Stimulated activated naive CD4-positive, alpha-beta T cell treated with Interleukin-2 at 50 U/mL for 16 hours (primary cell): ENCODE results near the gene GALNT16.

Experiments used
- DNase-seq: peaks from one replicate; lab custom pipeline; 2025; lab: John Stamatoyannopoulos, UW

GALNT16 gene

DNA sequence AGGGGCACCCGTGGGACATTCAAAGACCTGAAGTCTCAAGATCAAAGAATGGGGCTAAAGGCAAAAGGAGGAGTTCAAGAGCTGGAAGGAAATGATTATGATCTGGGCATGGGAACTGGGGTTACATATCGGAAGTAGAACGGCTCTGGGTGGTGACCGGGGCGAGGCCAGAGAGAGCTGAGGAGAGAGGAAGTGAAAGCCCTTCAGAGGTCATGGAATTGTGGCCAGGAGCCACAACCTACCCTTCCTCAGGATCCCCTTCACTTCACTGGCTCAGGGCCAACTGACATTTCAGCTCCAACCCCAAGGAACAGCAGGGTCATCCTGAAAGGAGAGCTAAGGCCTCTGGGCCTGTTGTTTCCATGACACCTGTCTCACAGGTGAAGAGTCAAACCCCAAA lies 57.8 kb downstream of the GALNT16 start:
- no peak for DNase-seq

DNA sequence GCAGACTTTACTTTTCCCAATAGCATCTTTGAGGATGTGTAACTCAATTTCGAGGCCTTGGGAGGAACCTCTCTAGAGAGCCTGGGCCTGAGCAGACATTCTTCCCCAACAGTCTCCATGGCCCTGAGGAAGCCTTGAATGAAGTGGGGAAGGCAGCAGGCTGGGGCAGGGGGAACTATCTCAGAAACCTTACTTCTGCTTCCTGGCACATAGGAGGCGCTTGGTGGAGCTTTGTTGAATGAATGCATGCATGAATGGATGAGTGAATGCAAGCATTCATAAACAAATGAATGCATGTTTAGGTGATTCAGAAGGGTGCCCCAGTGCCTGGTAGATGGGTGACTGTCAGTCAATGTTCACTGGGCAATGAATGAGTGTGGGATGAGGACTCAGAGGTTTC lies 58.3 kb downstream of the GALNT16 start:
- DNase-seq, result no peak

DNA sequence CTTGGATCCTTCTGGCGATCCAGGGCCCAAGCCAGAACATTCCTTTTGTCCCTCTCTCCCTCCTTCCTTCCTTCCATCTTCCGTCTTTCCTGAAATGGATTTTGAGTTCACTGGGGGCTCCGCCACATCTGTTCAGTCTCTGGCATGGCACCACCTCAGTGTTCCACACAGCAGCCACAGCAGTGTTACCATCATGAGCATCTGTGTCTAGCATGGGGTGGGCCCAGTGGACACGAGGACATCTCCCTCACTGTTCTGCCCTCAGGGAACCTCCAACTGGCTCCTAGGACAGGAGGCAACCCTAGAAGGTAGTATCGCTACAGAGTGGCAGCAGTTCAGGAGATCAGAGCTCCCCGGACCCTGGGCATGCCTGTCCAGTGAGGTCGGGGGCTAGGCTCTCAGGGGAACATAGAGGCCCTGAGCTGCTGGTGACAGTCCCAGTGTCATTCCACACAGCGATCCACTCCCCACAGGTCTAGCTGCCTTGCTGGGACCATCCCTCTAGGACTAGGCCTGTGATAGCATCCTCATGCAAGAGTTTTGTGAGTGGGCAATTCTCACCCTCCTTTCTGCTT lies 59.0 kb downstream of the GALNT16 start:
- DNase-seq, result no peak

DNA sequence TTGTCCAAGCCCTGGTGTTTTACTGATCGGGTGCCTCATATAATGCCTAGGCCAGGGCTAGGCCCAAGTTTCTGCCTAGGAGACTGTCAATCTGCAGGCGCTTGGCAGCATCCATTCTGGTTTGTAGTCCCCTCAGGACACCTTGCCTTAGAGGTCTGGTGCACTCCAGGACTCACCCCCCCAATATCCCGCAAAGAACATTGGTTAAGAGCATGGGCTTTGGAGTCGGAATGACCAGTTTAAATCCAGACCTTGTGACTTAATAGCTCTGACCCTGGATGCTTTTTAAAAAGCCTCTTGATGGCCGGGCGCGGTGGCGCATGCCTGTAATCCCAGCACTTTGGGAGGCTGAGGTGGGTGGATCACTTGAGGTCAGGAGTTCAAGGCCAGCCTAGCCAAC lies 60.0 kb downstream of the GALNT16 start:
- DNase-seq, result no peak

DNA sequence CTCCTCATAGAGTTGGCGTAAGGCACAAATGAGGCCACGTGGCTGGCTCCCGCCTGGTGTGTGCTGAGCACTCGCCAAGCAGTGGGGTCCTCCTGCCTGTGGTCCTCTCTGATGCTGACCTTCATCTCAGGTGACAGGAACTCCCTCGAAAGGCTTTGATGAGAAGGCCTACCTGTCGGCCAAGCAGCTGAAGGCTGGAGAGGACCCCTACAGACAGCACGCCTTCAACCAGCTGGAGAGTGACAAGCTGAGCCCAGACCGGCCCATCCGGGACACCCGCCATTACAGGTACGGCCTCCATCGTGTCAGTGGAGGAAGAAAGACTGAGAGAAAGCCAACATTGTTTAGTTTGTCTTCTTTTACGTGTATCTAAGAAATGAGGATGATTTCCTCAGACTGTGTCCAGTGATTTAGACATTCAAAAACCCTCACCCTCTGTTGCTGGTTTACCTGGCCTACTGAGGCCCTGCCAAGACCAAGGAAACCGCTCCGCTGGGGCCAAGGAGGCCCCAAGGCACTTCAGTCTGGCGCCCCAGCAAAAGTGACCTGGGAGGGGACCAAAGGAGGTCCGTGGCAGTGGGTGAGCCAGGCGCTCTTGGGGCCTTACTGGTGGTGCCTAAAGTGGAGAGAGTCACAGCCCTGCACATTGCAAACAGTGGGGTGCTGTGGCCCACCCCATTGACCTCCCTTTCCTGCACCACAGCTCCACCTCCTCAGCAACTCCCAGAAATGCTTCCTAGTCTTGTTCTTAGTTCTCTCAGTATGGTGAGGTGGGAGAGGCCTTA lies 60.8 kb downstream of the GALNT16 start:
- DNase-seq, result no peak

DNA sequence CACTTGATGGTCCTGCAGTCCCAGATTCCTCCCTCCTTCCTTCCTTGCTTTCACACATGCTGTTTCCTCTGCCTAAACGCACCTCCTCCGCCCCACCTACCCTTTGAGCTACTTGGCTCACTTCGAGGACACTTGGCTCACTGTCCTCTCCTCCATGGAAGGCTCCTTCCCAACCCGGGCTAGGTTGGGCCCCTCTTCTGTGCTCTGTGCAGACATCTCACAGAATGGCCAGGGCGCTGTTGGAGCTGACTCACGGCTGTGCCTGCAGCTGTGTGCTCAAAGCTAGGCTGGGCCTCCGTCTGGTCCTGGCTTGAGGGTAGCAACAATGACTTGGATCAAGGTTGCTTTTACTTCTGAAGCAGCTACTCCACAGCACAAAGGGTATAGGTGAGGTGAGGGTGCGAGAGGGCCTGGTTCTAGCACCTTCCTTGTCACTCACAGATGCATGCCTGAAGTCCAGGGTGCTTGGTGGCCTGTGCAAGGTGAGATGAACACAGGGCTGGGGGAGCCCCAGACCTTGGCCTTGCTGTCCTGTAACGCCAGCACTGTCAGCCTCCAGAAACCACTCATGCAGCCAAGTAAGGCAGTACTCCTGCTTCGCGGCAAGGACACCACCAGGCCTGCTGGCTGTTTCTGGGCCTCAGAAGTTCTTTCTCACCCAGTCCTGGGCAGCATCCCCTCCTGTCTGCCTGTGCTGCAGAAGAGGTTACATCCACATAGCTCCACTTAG lies 61.8 kb downstream of the GALNT16 start:
- no peak for DNase-seq

DNA sequence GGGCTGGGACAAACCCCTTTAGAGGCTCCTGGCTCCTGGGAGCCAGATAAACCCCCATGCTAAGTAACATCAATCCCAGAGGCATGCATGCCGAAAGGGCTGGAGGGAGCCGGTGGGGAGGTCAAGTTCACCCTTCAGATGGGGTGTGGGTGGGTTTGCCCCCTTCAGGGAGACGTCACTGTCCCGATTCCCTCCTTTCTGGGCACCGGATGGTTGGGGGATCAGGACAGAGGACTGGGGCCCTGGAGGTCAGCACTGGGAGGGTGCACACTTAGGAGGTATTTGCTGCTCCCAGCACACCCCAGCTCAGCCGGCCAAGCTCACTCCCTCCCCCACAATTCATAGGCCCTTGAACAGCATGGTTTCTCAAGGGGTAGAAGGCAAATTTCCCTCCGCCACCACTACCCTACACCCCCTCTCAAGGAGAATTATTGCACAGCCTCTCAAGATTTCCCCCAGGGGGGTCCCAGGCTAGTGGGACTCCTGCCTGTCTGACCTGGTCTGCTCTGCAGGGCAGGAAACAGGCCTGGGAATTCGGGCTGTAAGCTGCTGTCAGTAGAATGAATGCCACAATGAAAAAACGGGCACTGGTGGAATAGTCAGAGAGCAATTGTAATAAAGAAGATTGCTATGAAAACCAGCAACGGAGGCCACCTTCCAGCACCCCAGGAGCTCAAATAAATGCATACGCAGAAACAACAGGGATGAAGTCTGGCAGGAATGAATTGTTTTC lies 63.5 kb downstream of the GALNT16 start:
- no peak for DNase-seq

DNA sequence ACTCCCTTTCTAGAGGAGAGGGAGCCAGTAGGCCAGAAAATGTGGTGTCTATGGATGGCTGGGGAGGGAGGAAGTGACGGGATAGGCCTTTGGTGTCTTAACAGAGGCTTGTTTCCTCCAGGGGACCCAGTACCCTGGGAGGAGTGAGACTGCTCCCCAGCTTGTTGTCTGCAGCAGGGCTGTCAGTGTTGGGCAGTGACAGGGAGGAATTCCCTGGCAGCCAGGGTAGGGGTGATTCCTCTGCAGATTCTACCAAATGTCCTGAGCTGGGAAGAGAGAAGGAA lies 64.0 kb downstream of the GALNT16 start:
- DNase-seq, result no peak

DNA sequence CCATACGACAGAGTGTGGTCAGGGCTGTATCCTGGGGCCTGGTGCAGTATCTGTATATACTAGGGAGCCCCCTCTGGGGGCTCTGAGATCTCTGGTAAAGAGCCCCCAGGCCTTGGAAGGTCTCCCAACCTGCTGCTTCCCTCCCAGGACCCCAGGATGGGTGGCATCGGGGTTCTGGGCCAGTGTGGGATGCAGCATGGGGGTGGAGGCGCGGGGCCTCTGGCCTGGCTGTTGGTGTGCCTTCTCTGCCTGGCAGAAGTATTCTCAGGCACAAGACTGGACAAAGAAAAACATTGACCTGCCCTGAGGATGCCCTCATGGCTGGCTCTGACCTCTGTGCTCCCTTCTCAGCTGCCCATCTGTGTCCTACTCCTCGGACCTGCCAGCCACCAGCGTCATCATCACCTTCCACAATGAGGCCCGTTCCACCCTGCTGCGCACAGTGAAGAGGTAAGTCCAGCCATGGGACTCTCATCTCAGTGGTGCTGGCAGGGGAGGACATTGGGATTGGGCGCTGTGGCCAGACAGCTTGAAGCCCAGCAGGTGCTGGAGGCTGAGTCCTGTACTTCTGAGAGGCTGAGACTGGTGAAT lies 64.5 kb downstream of the GALNT16 start:
- DNase-seq, result no peak

DNA sequence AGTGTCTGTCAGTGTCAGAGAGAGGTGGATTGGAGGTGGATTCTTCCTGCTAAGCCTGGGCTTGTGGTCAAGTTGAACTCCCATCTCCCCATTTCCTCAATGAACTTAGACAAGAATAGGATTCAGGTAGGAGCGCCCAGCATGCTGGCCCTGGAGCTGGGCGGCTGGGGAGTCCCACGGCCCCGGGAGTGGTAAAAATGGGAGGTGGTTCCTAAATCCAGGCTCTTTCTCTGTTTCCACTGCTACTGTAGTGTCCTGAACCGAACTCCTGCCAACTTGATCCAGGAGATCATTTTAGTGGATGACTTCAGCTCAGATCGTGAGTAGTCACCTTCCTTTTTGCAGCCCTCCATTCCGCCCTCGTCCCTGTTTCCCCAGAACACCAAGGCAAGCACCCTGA lies 65.1 kb downstream of the GALNT16 start:
- DNase-seq, result no peak

DNA sequence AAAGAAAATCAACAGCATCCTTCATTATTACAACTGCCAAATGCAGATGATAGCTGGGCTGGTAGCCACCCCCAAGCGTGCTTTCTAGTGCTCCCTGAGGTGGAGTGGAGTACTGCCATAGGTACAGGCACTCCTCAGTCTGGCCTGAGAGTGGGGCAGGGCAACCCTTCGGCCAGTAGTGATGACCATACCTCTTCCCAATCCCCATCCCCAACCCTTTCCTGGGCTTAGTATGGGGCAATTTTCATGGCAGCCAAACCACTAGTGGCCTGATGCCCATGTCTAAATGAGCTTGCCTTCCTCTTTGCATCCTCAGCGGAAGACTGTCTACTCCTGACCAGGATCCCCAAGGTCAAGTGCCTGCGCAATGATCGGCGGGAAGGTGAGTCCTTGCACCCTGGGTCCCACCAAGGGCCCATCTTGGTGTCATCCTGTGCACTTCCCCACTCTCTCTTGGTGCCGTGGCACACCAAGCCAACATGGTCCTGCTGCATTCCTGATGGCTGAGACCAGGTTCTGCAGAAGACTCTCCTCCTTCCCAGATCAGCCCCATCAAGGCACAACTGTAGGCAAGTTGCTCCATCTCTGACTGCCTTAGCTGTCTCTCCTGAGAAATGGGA lies 65.8 kb downstream of the GALNT16 start:
- DNase-seq, result no peak

DNA sequence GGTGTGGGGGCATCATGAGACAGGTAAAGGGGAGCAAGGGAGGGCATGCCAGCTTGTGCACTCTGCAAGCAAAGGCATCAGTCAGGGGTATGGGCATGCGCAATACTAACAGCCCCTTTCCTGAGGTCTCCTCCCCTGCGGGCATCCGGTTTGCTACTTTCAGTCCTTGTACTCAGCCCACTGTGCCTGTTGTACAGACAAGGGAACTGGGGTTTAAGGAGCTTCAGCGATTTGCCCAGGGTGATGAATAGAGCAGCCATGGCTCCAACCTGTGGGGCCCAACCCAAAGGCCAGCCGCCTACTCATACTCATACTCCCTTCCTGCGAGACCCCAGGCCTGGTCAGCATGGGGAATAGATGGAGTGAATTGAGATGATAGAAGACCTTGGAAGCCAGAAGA lies 66.7 kb downstream of the GALNT16 start:
- no peak for DNase-seq

DNA sequence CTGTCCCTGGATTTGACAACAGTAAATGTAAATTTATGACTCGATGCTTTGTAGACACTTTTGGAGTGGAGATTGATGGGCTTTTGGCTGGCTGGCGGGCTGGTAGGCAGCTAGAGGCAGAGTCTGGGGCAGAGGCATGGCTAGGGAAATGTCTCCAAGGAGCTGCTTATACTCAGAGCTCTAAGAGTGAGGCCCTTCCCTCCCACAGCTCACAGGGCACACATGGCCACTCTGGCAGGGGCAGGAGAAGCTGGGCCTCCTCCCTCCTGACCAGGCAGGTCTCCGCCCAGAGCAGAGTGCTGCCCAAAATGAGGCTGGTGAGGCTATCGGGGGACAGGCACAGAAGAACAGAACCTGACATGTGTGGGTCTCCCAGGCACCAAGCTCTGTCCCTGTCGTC lies 67.5 kb downstream of the GALNT16 start:
- no peak for DNase-seq

DNA sequence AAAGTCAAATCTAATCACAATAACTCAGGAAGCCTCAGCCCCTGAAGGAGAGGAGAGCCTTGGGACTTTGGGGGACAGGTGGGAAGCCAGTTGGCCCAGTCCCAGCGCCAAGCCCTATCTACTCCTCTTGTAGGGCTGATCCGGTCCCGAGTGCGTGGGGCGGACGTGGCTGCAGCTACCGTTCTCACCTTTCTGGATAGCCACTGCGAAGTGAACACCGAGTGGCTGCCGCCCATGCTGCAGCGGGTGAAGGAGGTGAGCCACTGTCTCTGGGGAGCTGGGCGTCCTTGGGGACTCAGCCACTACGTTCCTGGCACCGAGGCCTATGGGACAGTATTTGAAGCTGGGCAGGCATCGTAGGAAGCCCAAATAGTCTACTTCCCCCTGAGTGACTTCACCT lies 68.4 kb downstream of the GALNT16 start:
- DNase-seq, result no peak

DNA sequence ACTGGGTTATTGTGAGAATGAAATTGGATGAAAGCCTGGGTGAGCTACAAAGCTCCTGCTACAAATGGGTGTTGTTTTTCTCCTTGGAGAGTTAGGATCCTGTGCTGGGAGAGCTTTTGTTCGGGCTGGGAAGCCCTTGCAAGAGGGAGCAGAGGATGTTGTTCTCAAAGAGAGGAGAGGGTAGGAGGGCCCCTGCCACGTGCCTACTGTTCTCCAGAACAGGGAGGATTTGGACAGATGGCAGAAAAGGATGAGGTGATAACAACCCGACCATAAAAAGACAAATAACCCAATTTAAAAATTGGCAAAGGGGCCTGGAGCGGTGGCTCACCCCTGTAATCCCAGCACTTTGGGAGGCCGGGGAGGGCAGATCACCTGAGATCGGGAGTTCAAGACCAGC lies 68.8 kb downstream of the GALNT16 start:
- no peak for DNase-seq

DNA sequence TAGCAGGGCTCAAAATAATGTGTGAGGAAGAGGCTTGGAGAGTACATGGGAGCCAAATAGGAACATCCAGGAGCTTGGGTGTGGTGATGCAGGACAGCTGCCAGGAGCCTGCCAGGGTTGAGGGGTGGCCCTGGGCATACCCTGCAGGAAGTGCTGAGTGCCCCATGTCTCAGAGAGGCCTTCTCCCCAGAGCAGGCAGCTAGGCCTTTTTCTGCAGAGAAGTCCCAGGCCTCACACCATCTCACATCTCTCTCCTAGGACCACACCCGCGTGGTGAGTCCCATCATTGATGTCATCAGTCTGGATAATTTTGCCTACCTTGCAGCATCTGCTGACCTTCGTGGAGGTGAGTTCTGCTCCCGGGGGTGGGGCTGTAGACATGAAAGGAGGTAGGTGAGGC lies 71.2 kb downstream of the GALNT16 start:
- DNase-seq, result no peak

DNA sequence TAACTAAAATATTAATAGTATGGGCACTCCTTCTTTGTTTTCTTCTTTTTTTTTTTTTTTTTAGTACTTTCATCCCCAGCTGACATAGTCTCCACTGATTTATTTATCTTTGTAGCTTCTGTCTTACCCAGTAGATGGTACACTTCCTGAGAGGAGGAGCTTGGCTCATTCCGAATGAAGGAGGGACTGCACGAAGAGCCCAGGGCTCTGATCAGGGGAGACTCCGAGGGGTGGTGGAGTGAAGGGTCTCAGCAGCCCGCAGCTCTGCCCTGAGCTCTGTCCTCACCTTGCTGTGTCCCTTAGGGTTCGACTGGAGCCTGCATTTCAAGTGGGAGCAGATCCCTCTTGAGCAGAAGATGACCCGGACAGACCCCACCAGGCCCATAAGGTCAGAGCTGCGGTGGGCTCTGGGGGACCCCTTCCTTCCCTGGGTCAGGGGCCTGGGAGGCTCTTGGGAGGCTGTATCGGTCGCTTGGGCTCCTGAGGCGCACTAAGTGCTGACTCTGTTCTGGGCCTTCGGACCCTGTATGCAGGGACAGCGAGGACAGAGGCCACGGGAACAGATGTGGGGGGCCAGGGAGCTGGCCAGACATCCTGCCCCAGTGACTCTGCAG lies 72.9 kb downstream of the GALNT16 start:
- no peak for DNase-seq

DNA sequence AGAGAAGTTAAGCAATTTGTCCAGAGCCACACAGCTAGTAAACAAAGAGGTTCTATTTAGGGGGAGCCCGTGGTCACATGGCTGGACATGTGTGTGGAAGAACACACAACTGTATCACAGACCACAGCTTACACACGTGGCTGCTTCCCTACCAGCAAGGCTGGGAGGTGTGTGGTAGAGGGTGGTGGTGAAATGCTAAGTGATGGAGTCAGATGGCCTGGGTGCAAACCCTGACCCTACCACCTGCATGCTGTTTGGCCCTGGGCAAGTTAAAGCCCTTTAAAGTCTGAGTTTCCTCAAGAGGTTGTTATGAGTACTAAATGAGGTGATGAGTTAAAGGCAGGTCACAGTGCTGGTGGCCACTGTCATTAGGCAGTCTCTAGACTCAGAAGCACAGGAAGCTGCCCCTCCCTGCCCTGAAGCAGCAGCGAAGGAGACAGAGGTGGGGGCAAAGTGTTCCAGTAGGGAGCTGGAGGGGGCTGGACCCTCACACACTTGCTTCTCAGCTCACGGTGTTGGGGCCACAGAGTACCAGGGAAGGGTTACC lies 73.9 kb downstream of the GALNT16 start:
- no peak for DNase-seq

DNA sequence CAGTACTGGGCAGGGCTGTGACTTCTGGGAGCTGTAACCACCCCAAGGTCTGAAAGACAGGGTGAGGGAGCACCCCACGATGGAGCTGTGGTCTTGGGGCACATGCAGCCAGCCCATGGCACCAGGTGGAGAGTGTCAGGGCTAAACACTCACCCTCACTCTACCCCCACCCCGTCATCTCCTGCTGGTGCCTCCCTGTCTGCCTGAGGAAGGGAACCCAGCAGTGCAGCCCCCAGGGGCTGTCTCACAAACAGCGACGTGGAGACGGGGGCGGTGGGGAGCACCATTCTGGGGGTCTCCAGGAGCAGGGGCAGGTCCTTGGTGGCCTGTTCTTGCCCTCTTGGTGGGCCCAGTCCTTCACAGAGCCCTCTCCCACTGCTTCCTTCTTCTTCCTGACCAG lies 74.6 kb downstream of the GALNT16 start:
- no peak for DNase-seq

DNA sequence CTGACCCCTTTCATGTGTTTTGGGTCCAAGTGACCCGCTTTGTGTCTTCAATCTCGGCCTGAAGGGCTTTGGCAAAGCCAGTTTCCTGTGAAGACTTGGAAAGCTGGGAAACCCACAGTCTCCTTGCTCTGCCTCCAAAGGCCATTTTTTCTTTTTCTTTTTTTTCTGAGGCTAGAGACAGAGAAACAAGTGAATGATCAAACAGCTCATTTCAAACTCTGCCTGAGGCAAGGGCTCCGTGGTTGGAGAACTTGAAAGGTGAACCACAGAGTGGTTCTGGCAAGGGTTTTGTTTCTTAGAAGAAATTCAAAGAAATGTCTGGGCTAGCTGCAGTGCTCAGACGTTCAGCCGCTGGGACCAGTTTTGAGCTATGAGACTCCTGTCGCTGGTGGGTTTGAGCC lies 75.4 kb downstream of the GALNT16 start:
- DNase-seq, result no peak

DNA sequence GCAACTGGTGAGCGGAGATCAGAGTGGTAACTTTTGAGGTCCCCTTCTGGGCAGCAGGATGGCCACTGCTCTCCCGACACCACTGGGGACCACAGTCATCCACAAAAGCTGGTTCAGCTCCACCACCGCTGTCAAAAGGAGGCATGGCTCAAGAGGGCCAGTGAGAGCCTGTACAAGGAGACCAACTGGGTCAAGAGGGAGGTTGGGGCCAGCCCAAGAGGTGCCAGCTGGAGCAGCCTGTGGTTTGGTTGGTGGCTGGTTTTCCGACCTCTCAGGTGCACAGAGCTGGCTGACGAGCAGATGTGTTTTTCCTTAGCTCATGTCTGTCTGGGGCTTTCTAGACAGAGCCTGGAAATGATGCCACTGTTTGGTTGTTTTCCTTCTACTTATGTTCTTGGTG lies 78.0 kb downstream of the GALNT16 start:
- no peak for DNase-seq
